Activated CD4-positive, alpha-beta T cell treated with anti-CD3 and anti-CD28 coated beads, Interleukin-2, amount 50 U/mL, for 1 hour (primary cell): Measurements from ENCODE around the gene RFC2.

Source experiments
- DNase-seq: peaks from one replicate; pipeline ENCODE4 v3.0.0-alpha.2; 2020

RFC2 gene

GRCh38 chr7:74254129-74254857, at the start of gene RFC2:
TSS of gene RFC2 (minus strand) at chr7:74254399. CDS start at chr7:74254383, 16 bp downstream.
- peak; percentile 96 for DNase-seq

GRCh38 chr7:74302745-74303221, 48.6 kb upstream of the RFC2 start:
- no peak for DNase-seq

GRCh38 chr7:74300926-74301325, 46.7 kb upstream of the RFC2 start:
- DNase-seq: no peak

GRCh38 chr7:74299401-74299800, 45.2 kb upstream of the RFC2 start:
- DNase-seq: no peak

- DNase-seq: no peak
Observed at GRCh38 chr7:74297516-74298233, 43.5 kb upstream of the RFC2 start.

GRCh38 chr7:74294191-74294998, 40.2 kb upstream of the RFC2 start:
- no peak for DNase-seq

GRCh38 chr7:74293577-74293908, 39.3 kb upstream of the RFC2 start:
- DNase-seq: no peak

- no peak for DNase-seq
Observed at GRCh38 chr7:74292757-74293576, 38.8 kb upstream of the RFC2 start.

GRCh38 chr7:74291535-74291934, 37.3 kb upstream of the RFC2 start:
- no peak for DNase-seq

- DNase-seq: no peak
Observed at GRCh38 chr7:74290981-74291441, 36.8 kb upstream of the RFC2 start.

GRCh38 chr7:74290553-74290950, 36.4 kb upstream of the RFC2 start:
- DNase-seq: no peak

GRCh38 chr7:74289659-74290552, 35.7 kb upstream of the RFC2 start:
- DNase-seq: peak; percentile 31

GRCh38 chr7:74289018-74289658, 34.9 kb upstream of the RFC2 start, which contains the start of gene CLIP2:
TSS of gene CLIP2 (plus strand) at chr7:74289407. CDS start at chr7:74317547, 28,140 bp downstream.
- DNase-seq: peak; percentile 73

GRCh38 chr7:74288034-74288881, 34.1 kb upstream of the RFC2 start:
- no peak for DNase-seq

GRCh38 chr7:74287303-74288033, 33.3 kb upstream of the RFC2 start:
- no peak for DNase-seq

GRCh38 chr7:74286131-74286530, 31.9 kb upstream of the RFC2 start:
- DNase-seq: no peak

GRCh38 chr7:74284781-74285259, 30.6 kb upstream of the RFC2 start:
- DNase-seq: no peak

- DNase-seq: no peak
Observed at GRCh38 chr7:74283858-74284447, 29.8 kb upstream of the RFC2 start.
